Activated B cell treated with CpG ODN at 0.5 μM for 24 hours (primary cell): ENCODE measurements around the gene BTBD16. TPM values are rescaled to one million over a fixed set of nuclear protein-coding genes. Genes with fewer than 3 reads are reported as not detected.

ENCODE experiments used
- ATAC-seq: fragments of 200-7000 bp; cut with Tn5 transposase; one replicate; pipeline ENCODE4 v1.10.0; 2021; ENCODE audit warnings: low read depth, mild to moderate bottlenecking, moderate library complexity
- CTCF ChIA-PET: fragments of 350-600 bp; sonication (Branson Sonifier 250); formaldehyde crosslinking; loops from one replicate; lab custom pipeline; 2021; ENCODE audit warnings: antibody characterized with exemption; lab: Charles Lee
- POLR2A ChIA-PET: fragments of 350-600 bp; sonication (Branson Sonifier 250); formaldehyde crosslinking; loops from one replicate; lab custom pipeline; 2021; ENCODE audit warnings: antibody characterized with exemption; lab: Charles Lee
- DNase-seq: peaks from one replicate; pipeline ENCODE4 v3.0.0; 2022
- H3K27ac Mint-ChIP-seq: one replicate; pipeline ENCODE4 v1.8.0; 2020; ENCODE audit warnings: mixed read lengths
- H3K27me3 Mint-ChIP-seq: one replicate; pipeline ENCODE4 v1.8.0; 2021; ENCODE audit warnings: mixed read lengths
- H3K36me3 Mint-ChIP-seq: one replicate; pipeline ENCODE4 v1.8.0; 2021; ENCODE audit warnings: low read depth, mixed read lengths
- H3K4me1 Mint-ChIP-seq: one replicate; pipeline ENCODE4 v1.8.0; 2021; ENCODE audit warnings: mixed read lengths
- H3K4me3 Mint-ChIP-seq: one replicate; pipeline ENCODE4 v1.8.0; 2020; ENCODE audit warnings: mild to moderate bottlenecking, mixed read lengths
- H3K9me3 Mint-ChIP-seq: one replicate; pipeline ENCODE4 v1.8.0; 2020; ENCODE audit warnings: mixed read lengths
- intact Hi-C: fragments of 100-400 bp; cut with micrococcal nuclease; formaldehyde crosslinking; loops from one replicate; pipeline ENCODE4 v1.15.1; 2024
- total RNA-seq: library from RNA; stranded (reverse); gene quantifications from 2 replicates; pipeline ENCODE4 v1.2.3, GENCODE V29; 2022
- TF ChIP-seq, protein P1 (sequence below): fragments of 200-600 bp; IDR thresholded peaks from one replicate; pipeline ENCODE4 v1.8.0; 2022; ENCODE audit warnings: antibody characterized with exemption, mild to moderate bottlenecking

BTBD16 gene
- total RNA-seq, 1 donor from 2014 or later, result not detected

DNA sequence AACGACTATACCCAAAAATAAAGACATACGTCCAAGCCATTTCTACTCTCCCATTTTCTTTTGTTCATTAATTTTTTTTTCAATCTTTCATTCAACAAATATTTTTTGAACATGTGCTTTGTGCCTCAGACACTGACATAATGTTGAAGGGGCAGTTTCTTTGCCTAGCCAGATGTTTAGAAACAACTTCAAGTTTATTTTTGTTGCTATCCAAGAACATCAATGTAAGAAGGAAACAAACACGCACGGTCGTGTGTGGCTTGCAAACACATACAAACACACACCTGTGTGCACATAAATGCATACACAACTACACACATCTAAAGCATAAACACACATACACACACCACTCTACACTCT lies 39.9 kb downstream of the BTBD16 start:
- H3K36me3 Mint-ChIP-seq, result no peaks in the 10 kb centered on the region
- ChIA-PET CTCF (interaction anchor here (0.6 to 1.4 kb wide), 3 partner anchors 12 to 828 kb away, joined by 3 to 5 read pairs (median 3); no protein-coding TSS in a partner anchor), POLR2A (no interaction called here)
- ATAC-seq (no peak), DNase-seq (no peak)
- no peaks in the 10 kb centered on the region for H3K9me3 Mint-ChIP-seq
- H3K4me3 Mint-ChIP-seq, result no peak overlapping the region
- H3K4me1 Mint-ChIP-seq, result peaks cover 26% of the 10 kb centered on the region
- TF ChIP-seq, protein P1, sequence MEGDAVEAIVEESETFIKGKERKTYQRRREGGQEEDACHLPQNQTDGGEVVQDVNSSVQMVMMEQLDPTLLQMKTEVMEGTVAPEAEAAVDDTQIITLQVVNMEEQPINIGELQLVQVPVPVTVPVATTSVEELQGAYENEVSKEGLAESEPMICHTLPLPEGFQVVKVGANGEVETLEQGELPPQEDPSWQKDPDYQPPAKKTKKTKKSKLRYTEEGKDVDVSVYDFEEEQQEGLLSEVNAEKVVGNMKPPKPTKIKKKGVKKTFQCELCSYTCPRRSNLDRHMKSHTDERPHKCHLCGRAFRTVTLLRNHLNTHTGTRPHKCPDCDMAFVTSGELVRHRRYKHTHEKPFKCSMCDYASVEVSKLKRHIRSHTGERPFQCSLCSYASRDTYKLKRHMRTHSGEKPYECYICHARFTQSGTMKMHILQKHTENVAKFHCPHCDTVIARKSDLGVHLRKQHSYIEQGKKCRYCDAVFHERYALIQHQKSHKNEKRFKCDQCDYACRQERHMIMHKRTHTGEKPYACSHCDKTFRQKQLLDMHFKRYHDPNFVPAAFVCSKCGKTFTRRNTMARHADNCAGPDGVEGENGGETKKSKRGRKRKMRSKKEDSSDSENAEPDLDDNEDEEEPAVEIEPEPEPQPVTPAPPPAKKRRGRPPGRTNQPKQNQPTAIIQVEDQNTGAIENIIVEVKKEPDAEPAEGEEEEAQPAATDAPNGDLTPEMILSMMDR, result no peak
- peaks cover 13% of the 10 kb centered on the region for H3K27me3 Mint-ChIP-seq
- intact Hi-C loops, result no loop called here
- H3K27ac Mint-ChIP-seq, result no peak overlapping the region

DNA sequence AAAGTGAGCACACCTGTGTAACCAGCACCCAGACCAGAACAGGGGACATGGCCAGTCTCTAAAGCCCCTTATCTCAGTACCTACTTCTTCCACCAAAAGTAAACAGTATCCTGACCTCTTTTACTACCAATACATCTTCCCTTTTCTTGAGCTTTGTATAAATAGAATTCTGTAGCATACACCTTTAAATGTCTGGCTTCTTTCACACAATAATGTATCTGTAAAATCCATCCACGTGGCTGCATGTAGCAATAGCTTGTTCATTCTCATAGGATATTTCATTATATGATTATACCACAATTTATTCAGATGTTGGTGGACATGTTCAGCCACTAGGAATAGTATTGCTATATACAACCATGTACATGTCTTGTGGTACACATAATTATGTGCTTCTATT lies 40.6 kb downstream of the BTBD16 start:
- no peaks in the 10 kb centered on the region for H3K9me3 Mint-ChIP-seq
- TF ChIP-seq, protein P1, result no peak
- ATAC-seq (no peak), DNase-seq (no peak)
- intact Hi-C loops, result no loop called here
- ChIA-PET POLR2A (no interaction called here), CTCF (interaction anchor here (0.6 to 1.4 kb wide), 4 partner anchors 10 to 828 kb away, joined by 3 to 5 read pairs (median 3); no protein-coding TSS in a partner anchor)
- peaks cover 22% of the 10 kb centered on the region for H3K4me1 Mint-ChIP-seq
- no peak overlapping the region for H3K27ac Mint-ChIP-seq
- H3K27me3 Mint-ChIP-seq, result peaks cover 18% of the 10 kb centered on the region
- H3K4me3 Mint-ChIP-seq, result no peak overlapping the region
- no peaks in the 10 kb centered on the region for H3K36me3 Mint-ChIP-seq

DNA sequence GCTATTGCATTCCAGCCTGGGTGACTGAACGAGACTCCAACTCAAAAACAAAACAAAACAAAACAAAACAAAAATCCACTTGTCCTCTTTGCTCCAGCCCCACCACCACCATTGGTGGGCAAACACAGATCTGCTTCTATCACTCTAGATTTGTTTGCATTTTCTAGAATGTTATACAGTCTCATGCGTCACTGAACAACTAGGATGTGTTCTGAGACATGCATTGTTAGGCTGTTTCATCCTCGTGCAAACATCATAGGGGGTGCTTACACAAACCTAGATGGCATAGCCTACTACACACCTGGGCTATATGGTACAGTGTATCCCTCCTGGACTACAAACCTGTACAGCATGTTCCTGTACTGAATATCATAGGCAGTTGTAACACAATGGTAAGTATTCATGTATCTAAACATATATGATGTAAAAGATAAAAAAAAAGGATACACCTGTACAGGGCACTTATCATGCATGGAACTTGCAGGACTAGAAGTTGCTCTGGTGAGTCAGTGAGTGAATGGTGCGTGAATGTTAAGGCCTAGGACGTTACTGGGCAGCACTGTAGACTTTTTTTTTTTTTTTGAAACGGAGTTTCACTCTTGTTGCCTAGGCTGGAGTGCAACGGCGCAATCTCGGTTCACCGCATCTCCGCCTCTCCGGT lies 45.3 kb downstream of the BTBD16 start:
- Mint-ChIP-seq H3K4me1 (no peaks in the 10 kb centered on the region), H3K4me3 (no peak overlapping the region), H3K27ac (no peak overlapping the region), H3K36me3 (no peaks in the 10 kb centered on the region), H3K27me3 (peaks cover 17% of the 10 kb centered on the region), H3K9me3 (peaks cover 7% of the 10 kb centered on the region)
- ChIA-PET POLR2A (no interaction called here), CTCF (no interaction called here)
- DNase-seq, result no peak
- intact Hi-C loops, result no loop called here
- ATAC-seq, result no peak
- TF ChIP-seq, protein P1, result no peak

DNA sequence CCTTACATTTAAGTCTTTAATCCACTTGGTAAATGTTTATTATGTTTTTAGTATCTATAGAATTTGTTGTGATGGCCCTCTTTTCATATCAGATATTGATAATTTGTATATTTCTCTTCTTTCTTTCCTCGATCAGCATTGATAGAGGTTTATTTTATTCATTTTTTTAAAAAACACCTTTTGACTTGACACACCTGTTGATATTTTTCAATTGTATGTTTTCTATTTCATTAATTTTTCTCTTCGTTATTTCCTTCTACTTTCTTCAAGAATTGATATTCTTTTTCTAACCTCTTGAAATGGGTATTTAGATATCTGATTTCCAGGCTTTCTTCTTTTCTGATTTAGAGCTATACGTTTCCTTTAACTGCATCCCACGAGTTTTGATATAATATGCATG lies 50.9 kb downstream of the BTBD16 start:
- H3K27ac Mint-ChIP-seq, result no peak overlapping the region
- peaks cover 33% of the 10 kb centered on the region for H3K27me3 Mint-ChIP-seq
- CTCF ChIA-PET, result no interaction called here
- intact Hi-C loops, result no loop called here
- TF ChIP-seq, protein P1, result no peak
- ATAC-seq, result no peak
- H3K4me1 Mint-ChIP-seq, result peaks cover 8% of the 10 kb centered on the region
- POLR2A ChIA-PET, result no interaction called here
- peaks cover 7% of the 10 kb centered on the region for H3K9me3 Mint-ChIP-seq
- no peaks in the 10 kb centered on the region for H3K36me3 Mint-ChIP-seq
- H3K4me3 Mint-ChIP-seq, result no peak overlapping the region
- no peak for DNase-seq

DNA sequence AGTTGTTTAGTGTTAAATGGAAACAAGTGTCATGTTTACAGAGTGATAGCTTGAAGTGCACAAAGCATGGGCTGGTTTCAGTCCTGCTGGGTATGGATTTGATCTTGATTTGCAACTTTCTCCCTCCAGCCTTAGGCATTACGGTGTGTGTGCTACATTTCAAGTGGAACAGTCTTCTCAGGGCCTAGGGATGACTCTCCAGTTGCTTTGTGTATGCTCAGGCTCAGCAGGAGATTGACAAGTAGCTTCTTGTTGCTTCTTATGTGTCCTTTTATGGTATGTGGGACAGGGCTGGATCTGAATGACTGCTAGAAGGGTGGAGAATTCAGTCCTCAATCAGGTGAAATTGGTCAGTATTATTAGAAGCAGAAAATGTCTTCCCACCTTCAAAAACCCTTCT lies 52.1 kb downstream of the BTBD16 start:
- no peak overlapping the region for H3K4me3 Mint-ChIP-seq
- no peak overlapping the region for H3K27ac Mint-ChIP-seq
- peaks cover 7% of the 10 kb centered on the region for H3K9me3 Mint-ChIP-seq
- TF ChIP-seq, protein P1, result no peak
- intact Hi-C loops, result no loop called here
- ChIA-PET POLR2A (no interaction called here), CTCF (interaction anchor here (1.0 kb wide), 1 partner anchor 111 kb away, joined by 5 read pairs; no protein-coding TSS in a partner anchor)
- ATAC-seq (no peak), DNase-seq (no peak)
- peaks cover 8% of the 10 kb centered on the region for H3K4me1 Mint-ChIP-seq
- H3K36me3 Mint-ChIP-seq, result no peaks in the 10 kb centered on the region
- peaks cover 33% of the 10 kb centered on the region for H3K27me3 Mint-ChIP-seq
